DND-41 (cell line): Measurements from ENCODE around the gene CDC42BPG.
A peak's percentile ranks its signal among the peaks of the same experiment; 100 is the strongest.

Experiments
- ATAC-seq: fragments of 200-7000 bp; cut with Tn5 transposase; 3 replicates; pipeline ENCODE4 v1.9.1; 2021; ENCODE audit warnings: low read depth; ENCODE audit not compliant: insufficient read depth
- DNase-seq: peaks from one replicate; pipeline ENCODE4 v3.0.0-alpha.2; 2020
- H2AFZ ChIP-seq: 2 replicates; pipeline ENCODE4 v1.6.0; 2012; ENCODE audit warnings: low read depth, low read length
- H3K27ac ChIP-seq: 2 replicates; pipeline ENCODE4 v1.5.1; 2012; ENCODE audit warnings: low read length, inconsistent platforms
- H3K27me3 ChIP-seq: fragments of 200-600 bp; sonication (generic); 2 replicates; pipeline ENCODE4 v1.6.0; 2012; ENCODE audit warnings: low read length, mild to moderate bottlenecking, inconsistent platforms; ENCODE audit not compliant: insufficient read depth, poor library complexity
- H3K36me3 ChIP-seq: 2 replicates; pipeline ENCODE4 v1.5.1; 2012; ENCODE audit warnings: low read length, inconsistent platforms; ENCODE audit not compliant: insufficient read depth
- H3K4me1 ChIP-seq: 2 replicates; pipeline ENCODE4 v1.5.1; 2012; ENCODE audit warnings: mild to moderate bottlenecking, low read length; ENCODE audit not compliant: insufficient read depth
- H3K4me2 ChIP-seq: 2 replicates; pipeline ENCODE4 v1.6.0; 2012; ENCODE audit warnings: mild to moderate bottlenecking, moderate library complexity, low read length, inconsistent platforms; ENCODE audit not compliant: insufficient read depth
- H3K4me3 ChIP-seq, 2 experiments: fragments of 200-600 bp in 1 of 2; shearing (Covaris generic) in 1 of 2; 2 replicates each; pipeline ENCODE4 v1.5.1; 2012 to 2016; ENCODE audit warnings: inconsistent platforms in 2 of 2, low read length in 2 of 2, mild to moderate bottlenecking in 2 of 2, low read depth in 1 of 2, moderate library complexity in 1 of 2
- H3K79me2 ChIP-seq: 2 replicates; pipeline ENCODE4 v1.6.0; 2012; ENCODE audit warnings: low read length, inconsistent platforms; ENCODE audit not compliant: insufficient read depth
- H3K9ac ChIP-seq: 2 replicates; pipeline ENCODE4 v1.6.0; 2012; ENCODE audit warnings: low read depth, mild to moderate bottlenecking, inconsistent platforms, low read length, moderate library complexity
- H3K9me3 ChIP-seq: 2 replicates; pipeline ENCODE4 v1.5.1; 2012; ENCODE audit warnings: low read length, moderate library complexity, mild to moderate bottlenecking, inconsistent platforms; ENCODE audit not compliant: insufficient read depth, severe bottlenecking
- H4K20me1 ChIP-seq: 2 replicates; pipeline ENCODE4 v1.6.0; 2012; ENCODE audit warnings: low read length; ENCODE audit not compliant: insufficient read depth
- CTCF ChIP-seq: IDR thresholded peaks from 2 replicates; pipeline ENCODE4 v1.5.1; 2012; ENCODE audit warnings: borderline replicate concordance, low read length, moderate library complexity, mild to moderate bottlenecking; ENCODE audit not compliant: poor library complexity, severe bottlenecking; ENCODE audit errors: extremely low read depth
- EZH2 ChIP-seq: IDR thresholded peaks from 3 replicates; pipeline ENCODE4 v1.6.1; 2012; ENCODE audit warnings: borderline replicate concordance, low read depth, mild to moderate bottlenecking, moderate library complexity, low read length, inconsistent platforms; ENCODE audit not compliant: severe bottlenecking

The CDC42BPG gene

GRCh38 chr11:64776425-64776824, 68.0 kb downstream of the CDC42BPG start:
- H3K9ac ChIP-seq, result peak overlapping the region; percentile 97
- peaks cover 62% of the 10 kb centered on the region for H3K36me3 ChIP-seq
- peaks cover 52% of the 10 kb centered on the region for H3K4me1 ChIP-seq
- H3K79me2 ChIP-seq, result peaks cover 73% of the 10 kb centered on the region
- peaks cover 61% of the 10 kb centered on the region for H4K20me1 ChIP-seq
- peak overlapping the region; percentile 3; the same call in 1 of the 2 replicates for H3K27ac ChIP-seq
- no peak for TF ChIP-seq CTCF
- no peak for TF ChIP-seq EZH2
- ATAC-seq, result no peak
- no peaks in the 10 kb centered on the region for H3K27me3 ChIP-seq
- H2AFZ ChIP-seq, result no peak overlapping the region
- H3K4me3 ChIP-seq, result peak overlapping the region; percentile 82; a peak in 3 of 4 replicates
- no peak for DNase-seq
- H3K9me3 ChIP-seq, result no peaks in the 10 kb centered on the region
- H3K4me2 ChIP-seq, result peak overlapping the region; percentile 83

- Histone ChIP-seq H3K27ac (no peak overlapping the region), H2AFZ (no peak overlapping the region), H3K4me3 (no peak overlapping the region), H3K79me2 (peaks cover 90% of the 10 kb centered on the region), H3K27me3 (no peaks in the 10 kb centered on the region), H4K20me1 (peaks cover 84% of the 10 kb centered on the region), H3K9me3 (no peaks in the 10 kb centered on the region), H3K9ac (no peak overlapping the region), H3K36me3 (peaks cover 84% of the 10 kb centered on the region), H3K4me2 (no peak overlapping the region), H3K4me1 (peaks cover 49% of the 10 kb centered on the region)
- no peak for ATAC-seq
- DNase-seq, result no peak
- TF ChIP-seq CTCF (no peak), EZH2 (no peak)
These were observed 70.3 kb downstream of the CDC42BPG start for GRCh38 chr11:64774144-64774543.
